Hematopoietic multipotent progenitor cell (in vitro differentiated cells): ENCODE data around the gene OR6C65. TPM values are rescaled to one million over a fixed set of nuclear protein-coding genes. Genes with fewer than 3 reads are reported as not detected.
"Not testable (repeated sequence)": the region's sequence is repeated elsewhere in the genome, so short reads cannot be mapped to it uniquely, and the experiment has no call there.

ENCODE experiments used
- DNase-seq, 3 donors: peaks; one replicate each; pipeline ENCODE4 v3.0.0-alpha.2; 2011 to 2015; ENCODE audit warnings: low read depth in 2 of 3, low spot score in 2 of 3
- total RNA-seq: library from RNA; depleted of rRNA; stranded (reverse); fragments of >200 nt; gene quantifications from one replicate; pipeline ENCODE4 v1.2.3, GENCODE V29; 2012

The OR6C65 gene
- not detected for total RNA-seq

GRCh38 chr12:55400229-55400628 is at the start of gene OR6C65:
Gene OR6C65 (plus strand): TSS chr12:55400529. CDS start chr12:55400529, 0 bp downstream.
- DNase-seq = no peak

DNA sequence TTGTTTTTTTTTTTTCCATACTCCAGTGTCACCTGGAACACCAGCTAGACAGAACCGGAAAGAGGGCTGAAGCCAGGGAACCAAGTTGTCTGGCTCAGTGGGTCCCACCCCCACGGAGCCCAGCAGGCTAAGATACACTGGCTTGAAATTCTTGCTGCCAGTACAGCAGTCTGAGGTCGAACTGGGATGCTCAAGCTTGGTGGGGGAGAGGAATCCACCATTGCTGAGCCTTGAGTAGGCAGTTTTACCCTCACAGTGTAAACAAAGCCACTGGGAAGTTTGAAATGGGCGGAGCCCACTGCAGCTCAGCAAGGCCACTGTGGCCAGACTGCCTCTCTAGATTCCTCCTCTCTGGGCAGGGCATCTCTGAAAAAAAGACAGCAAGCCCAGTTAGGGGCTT is 45.0 kb upstream of the OR6C65 start:
- DNase-seq = not testable (repeated sequence)

DNA sequence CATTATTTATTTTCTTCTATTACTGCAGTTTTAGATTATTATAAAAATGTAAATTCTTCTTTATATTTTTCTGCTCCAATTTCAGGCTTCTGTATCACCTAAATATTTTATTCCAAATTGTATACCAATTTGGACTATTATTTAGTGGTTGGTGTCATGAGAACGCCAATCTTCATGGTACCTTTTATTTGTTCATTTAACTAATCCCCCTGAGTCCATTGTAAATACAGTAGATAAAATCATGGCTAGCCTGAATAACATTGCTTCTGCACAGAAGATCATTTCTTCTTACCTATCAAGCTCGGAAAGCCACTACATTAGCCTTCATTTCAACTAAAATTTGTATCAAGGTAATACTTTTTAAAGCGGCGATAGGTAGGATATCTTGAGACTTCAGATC is 37.7 kb upstream of the OR6C65 start, which contains the start of gene OR6C75:
Gene OR6C75 (plus strand): TSS at position 301 of the 400 bp plus-strand sequence. CDS start 2,136 bp downstream, outside the sequence.
- DNase-seq = no peak

DNA sequence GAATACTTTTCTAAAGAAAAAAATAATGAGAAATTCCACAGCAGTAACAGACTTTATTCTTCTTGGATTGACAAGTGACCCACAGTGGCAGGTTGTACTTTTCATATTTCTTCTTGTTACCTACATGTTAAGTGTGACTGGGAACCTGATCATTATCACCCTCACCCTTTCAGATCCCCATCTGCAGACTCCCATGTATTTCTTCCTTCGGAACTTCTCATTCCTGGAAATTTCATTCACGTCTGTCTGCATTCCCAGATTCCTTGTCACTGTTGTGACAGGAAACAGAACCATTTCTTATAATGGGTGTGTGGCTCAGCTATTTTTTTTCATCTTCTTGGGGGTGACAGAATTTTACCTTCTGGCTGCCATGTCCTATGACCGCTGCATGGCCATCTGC is 35.2 kb upstream of the OR6C65 start:
- no peak for DNase-seq

DNA sequence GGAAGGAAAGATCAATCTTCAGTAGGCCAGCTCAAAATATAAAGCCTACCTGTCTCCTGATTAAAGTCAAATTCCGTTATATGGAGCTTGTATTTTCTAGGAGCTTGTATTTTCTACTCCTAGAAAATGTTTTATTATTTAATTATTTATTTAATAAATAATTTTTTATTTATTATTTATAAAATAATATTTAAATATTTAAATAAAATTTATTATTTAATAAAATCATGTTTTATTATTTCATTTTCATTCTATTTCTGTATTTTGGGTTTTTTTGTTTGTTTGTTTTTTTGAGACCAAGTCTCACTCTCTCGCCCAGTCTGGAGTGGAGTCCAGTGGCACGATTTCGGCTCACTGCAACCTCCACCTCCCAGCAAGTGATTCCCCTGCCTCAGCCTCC is 27.8 kb upstream of the OR6C65 start:
- no peak for DNase-seq

GRCh38 chr12:55385891-55386290 is 14.4 kb upstream of the OR6C65 start:
- DNase-seq = no peak

- DNase-seq = no peak
Measured at GRCh38 chr12:55392032-55392795, 8.1 kb upstream of the OR6C65 start.

DNA sequence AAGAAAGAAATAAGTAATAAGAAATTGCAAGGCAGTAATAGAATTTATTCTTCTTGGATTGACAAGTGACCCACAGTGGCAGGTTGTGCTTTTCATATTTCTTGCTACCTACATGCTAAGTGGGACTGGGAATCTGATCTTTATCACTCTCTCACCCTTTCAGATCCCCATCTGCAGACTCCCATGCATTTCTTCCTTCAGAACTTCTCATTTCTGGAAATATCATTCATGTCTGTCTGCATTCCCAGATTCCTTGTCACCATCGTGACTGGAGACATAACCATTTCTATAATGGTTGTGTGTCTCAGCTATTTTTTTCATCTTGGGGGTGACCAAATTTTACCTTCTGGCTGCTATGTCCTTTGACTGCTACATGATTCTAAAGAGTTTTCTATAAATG is 4.0 kb upstream of the OR6C65 start:
- no peak for DNase-seq

DNA sequence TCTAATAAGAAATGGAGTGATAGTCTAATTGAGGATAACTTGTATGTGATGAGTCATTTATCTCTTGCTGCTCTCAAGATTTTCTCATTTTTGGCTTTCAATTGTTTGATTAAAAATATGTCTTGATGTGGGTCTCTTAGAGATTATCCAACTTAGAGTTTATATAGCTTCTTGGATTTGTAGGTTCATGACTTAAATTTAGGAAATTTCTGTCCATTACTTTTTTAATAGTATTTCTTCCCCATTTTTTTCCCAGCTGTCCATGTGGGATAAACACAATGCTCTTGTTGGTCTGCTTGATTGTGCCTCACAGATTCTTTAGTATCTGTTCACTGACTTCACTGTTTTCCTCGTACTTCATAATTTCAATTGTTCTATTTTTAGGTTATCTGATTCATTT is 7.5 kb downstream of the OR6C65 start:
- DNase-seq = no peak

DNA sequence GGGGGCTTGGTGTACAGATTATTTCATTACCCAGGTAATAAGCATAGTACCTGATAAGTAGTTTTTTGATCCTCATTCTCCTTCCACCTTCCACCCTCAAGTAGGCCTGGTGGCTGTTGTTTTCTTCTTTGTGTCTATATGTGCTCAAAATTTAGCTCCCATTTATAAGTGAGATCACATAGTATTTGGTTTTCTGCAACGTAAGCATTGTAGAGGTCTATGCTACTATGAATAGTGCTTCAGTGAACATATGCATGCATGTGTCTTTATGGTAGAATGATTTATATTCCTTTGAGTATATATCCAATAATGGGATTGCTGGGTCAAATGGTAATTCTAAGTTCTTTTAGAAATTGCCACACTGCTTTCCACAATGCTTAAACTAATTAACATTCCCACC is 8.8 kb downstream of the OR6C65 start:
- not testable (repeated sequence) for DNase-seq

GRCh38 chr12:55412138-55412537 is 11.8 kb downstream of the OR6C65 start:
- not testable (repeated sequence) for DNase-seq

- DNase-seq = not testable (repeated sequence)
Measured at GRCh38 chr12:55413498-55414388, 13.4 kb downstream of the OR6C65 start.

DNA sequence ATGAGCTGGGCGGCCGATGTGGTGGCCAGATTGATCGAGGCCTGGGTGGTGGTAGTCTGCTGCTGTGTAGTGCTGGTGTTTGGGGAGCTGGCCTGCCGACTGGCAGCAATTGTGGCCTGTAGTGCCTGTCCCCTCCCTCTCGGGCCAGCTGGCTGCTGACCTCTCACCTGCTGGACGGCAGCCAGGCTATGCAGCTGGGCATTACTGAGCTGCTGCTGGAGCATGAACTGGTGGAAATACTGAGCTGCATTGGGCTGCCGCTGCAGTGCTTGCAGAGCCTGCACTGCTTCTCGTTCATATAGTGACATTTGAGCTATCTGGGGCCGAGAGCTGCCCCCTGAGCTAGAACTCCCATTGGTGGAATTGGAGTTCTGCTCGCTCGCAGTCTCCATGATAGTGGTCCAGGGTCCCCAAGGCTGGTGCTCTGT is 14.1 kb downstream of the OR6C65 start:
- not testable (repeated sequence) for DNase-seq

DNA sequence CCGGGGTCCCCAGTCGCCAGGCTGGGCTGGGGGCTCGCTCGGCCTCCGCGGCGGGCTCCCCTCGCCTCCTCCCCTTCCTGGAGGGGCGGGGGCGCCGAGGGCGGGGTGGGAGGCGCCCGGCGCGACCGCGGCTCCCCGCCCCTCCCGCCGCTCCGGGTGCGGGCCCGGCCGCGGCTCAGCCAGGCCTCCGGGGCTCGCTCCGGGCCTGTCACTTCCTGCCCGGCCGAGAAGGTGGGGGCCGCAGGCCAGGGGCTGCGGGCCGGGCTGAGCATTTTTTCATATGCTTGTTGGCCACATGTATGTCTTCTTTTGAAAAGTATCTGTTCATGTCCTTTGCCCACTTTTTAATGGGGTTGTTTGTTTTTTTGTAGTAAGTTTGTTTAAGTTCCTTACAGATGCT is 14.6 kb downstream of the OR6C65 start:
- DNase-seq = not testable (repeated sequence)

DNA sequence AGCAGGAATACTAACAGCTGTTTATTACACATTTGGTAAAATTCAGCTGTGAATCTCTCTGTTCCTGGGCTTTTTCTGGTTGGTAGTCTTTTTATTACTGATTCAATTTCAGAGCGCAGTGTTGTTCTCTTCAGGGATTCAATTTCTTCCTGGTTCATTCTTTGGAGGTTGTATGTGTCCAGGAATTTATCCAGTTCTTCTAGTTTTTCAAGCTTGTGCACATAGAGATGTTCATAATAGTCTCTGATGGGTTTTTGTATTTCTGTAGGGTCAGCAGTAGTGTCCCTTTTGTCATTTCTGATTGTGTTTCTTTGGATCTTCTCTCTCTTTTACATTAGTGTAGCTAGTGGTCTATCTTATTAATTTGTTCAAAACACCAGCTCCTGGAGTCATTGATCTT is 16.6 kb downstream of the OR6C65 start:
- DNase-seq = no peak

DNA sequence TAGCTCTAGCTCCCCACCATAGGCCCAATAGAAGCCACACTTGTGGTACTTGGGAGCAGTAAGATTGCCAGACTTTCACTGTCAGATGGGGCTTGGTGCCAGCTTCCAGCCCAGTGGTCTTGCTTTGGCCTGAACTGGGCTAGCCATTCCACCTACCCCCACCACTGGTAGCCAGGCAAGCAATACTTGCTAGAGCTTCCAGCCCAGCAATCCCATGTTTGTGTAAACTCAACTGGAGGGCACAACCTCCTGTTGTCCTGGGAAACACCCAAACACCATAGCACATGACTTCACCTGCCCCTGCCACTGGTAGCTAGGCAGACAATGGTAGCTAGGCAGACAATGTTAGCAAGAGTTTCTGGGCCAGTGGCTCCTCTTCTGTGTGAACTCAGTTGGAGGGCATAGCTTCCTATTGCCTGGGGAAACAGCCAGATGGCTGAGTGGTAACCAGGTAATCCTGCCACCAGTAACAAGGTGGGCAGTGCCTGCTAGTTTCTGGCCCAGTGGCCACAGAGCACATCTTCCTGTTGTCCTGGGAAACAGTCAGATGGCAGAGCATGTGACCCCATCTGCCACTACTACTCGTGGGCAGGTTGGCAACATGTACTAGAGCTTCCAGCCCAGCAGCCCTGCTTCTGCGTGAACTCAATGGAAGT is 20.1 kb downstream of the OR6C65 start:
- no peak for DNase-seq

- DNase-seq = no peak
Measured at GRCh38 chr12:55425954-55426353, 25.6 kb downstream of the OR6C65 start, which contains the start of gene OR6C76. Gene OR6C76 (plus strand): TSS chr12:55426254. CDS start chr12:55426254, 0 bp downstream.

- no peak for DNase-seq
Measured at GRCh38 chr12:55428331-55429243, 28.3 kb downstream of the OR6C65 start.

DNA sequence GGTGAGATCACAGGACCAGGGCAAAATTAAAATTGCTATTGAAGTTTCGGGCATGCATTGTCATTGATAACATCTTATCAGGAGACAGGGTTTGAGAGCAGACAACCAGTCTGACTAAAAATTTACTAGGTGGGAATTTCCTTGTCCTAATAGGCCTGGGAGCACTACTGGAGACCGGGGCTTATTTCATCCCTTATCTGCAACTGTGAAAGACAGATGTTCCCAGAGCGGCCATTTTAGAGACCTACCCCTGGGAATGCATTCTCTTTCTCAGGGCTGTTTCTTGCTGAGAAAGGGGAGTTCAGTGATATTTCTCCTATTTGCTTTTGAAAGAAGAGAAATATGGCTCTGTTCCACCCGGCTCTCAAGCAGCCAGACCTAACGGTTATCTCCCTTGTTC is 40.9 kb downstream of the OR6C65 start:
- DNase-seq = not testable (repeated sequence)

DNA sequence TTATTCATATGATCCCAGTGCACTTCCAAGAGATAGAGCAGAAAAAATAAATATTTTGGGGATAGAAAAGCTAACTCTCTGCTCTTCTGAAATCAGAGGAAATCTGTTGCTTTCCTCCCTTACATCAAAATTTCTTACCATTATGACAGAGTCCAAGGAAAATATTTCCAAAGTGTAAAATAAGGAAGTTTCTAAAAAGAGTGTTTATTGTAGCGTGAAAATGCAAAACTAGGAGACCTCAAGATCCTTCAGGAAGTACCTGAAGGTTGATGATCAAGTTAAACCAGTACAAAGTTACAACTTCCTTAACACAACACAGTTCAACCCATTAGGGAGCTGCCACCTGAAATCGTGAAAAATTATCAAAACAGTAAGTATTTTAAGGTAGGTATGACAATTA is 43.4 kb downstream of the OR6C65 start, which contains the start of gene OR6C2:
Gene OR6C2 (plus strand): TSS at position 301 of the 400 bp plus-strand sequence. CDS start 8,138 bp downstream, outside the sequence.
- DNase-seq = no peak
